Left lung (tissue), 10 donors: Measurements from ENCODE around the gene HTRA2. TPM values are rescaled to one million over a fixed set of nuclear protein-coding genes. Genes with fewer than 3 reads are reported as not detected.
A peak's percentile ranks its signal among the peaks of the same experiment; 100 is the strongest.

Source experiments
- ATAC-seq: fragments of 200-7000 bp; cut with Tn5 transposase; one replicate; pipeline ENCODE4 v1.9.1; 2020; ENCODE audit warnings: moderate library complexity
- DNase-seq, 4 donors: peaks; one replicate each; pipeline ENCODE4 v3.0.0-alpha.2; 2013 to 2020
- H3K27ac ChIP-seq, 2 donors: fragments of 200-600 bp; sonication (generic) in 1 of 2; one replicate each; pipeline versions ENCODE4 v1.5.0 to v1.8.0; 2020 to 2021
- H3K27me3 ChIP-seq, 2 donors: fragments of 200-600 bp; sonication (generic) in 1 of 2; one replicate each; pipeline versions ENCODE4 v1.5.0 to v1.8.0; 2020 to 2021
- H3K36me3 ChIP-seq, 2 donors: fragments of 200-600 bp; sonication (generic) in 1 of 2; one replicate each; pipeline versions ENCODE4 v1.5.0 to v1.8.0; 2020 to 2021
- H3K4me1 ChIP-seq, 2 donors: fragments of 200-600 bp; one replicate each; pipeline ENCODE4 v1.8.0; 2021
- H3K4me3 ChIP-seq, 2 donors: fragments of 200-600 bp; sonication (generic) in 1 of 2; one replicate each; pipeline versions ENCODE4 v1.5.0 to v1.8.0; 2020 to 2021; ENCODE audit warnings: mild to moderate bottlenecking in 1 of 2
- H3K9me3 ChIP-seq, 2 donors: fragments of 200-600 bp; sonication (generic) in 1 of 2; one replicate each; pipeline versions ENCODE4 v1.5.0 to v1.8.0; 2020 to 2021
- intact Hi-C, 2 donors: fragments of 100-400 bp; cut with DNase I; formaldehyde crosslinking; loops; one replicate each; pipeline versions ENCODE4 v1.11.2 to v1.14.2; 2022
- polyA plus RNA-seq, 6 donors: library from polyadenylated mRNA; unstranded; fragments of 120-200 nt; gene quantifications; one replicate each; pipeline ENCODE4 v1.2.1, GENCODE V29; 2013; ENCODE audit not compliant: insufficient read length in 6 of 6
- total RNA-seq, 2 donors: library from RNA; stranded (reverse); fragmentation: NEBNext Ultra II Directional; extraction: Animal tissue kit (Norgen Biotek cat#: 25700); gene quantifications; one replicate each; pipeline ENCODE4 v1.2.1, GENCODE V29; 2021
- TF ChIP-seq, protein P1 (sequence below), 2 donors: fragments of 200-600 bp; sonication (generic) in 1 of 2; IDR thresholded peaks; one replicate each; pipeline versions ENCODE4 v1.5.0 to v1.8.0; 2021; ENCODE audit warnings: antibody characterized with exemption in 2 of 2
- donor health status: DM: no; HTN: yes; CAD: no.
- donor health status: DM: no; HTN: no; CAD: no.

The HTRA2 gene
- total and polyA plus RNA-seq, 8 donors, result 29.4 to 36.6 (median 33.9) TPM

DNA sequence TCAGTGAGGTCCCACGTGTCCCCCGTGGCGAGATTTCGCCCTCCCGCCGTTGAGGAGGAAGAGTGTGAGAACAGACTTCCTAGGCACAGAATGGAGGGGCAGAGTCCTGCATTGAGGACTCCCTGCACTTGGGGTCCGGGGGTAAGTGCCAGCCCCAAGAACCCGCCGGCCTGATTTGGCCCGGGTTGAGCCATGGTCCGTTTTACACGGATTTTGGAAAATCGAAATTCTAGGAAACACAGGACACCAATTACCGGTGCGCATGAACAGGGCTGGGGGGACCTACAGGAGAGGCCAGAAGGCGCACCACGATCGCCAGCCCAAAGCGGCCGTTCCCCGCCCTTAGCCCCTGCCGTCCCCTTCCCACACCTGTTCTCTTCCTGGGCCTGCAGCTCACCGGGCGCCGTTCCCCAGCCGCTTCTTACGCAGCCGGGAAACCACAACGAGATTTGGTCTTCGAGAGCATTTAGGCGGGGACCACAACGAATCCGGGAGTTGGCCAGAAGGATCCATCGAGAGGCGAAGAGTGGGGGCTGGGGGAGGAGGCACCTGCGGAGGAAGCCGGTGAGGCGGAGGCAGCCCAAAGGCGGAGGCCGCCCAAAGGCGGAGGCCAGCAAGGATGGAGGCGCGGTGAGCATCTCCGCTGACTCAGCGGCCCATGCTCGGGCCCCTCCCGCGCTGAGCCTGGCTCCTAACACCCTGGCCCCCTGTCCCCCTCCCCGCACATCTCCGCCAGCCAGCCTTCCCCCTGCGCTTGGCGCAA, 15.9 kb upstream of the HTRA2 start:
- H3K36me3 ChIP-seq, result no peaks in the 10 kb centered on the region
- H3K27me3 ChIP-seq, result peaks cover 95 to 100% of the 10 kb centered on the region in 2 donors
- intact Hi-C loops, result no loop called here
- H3K4me3 ChIP-seq, result no peak overlapping the region
- no peak overlapping the region for H3K27ac ChIP-seq
- ATAC-seq, result no peak
- H3K4me1 ChIP-seq, result peaks cover 11 to 35% of the 10 kb centered on the region in 2 donors
- TF ChIP-seq, protein P1, sequence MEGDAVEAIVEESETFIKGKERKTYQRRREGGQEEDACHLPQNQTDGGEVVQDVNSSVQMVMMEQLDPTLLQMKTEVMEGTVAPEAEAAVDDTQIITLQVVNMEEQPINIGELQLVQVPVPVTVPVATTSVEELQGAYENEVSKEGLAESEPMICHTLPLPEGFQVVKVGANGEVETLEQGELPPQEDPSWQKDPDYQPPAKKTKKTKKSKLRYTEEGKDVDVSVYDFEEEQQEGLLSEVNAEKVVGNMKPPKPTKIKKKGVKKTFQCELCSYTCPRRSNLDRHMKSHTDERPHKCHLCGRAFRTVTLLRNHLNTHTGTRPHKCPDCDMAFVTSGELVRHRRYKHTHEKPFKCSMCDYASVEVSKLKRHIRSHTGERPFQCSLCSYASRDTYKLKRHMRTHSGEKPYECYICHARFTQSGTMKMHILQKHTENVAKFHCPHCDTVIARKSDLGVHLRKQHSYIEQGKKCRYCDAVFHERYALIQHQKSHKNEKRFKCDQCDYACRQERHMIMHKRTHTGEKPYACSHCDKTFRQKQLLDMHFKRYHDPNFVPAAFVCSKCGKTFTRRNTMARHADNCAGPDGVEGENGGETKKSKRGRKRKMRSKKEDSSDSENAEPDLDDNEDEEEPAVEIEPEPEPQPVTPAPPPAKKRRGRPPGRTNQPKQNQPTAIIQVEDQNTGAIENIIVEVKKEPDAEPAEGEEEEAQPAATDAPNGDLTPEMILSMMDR (IDR thresholded peaks at IDR 0.05), result no peak
- H3K9me3 ChIP-seq, result no peaks in the 10 kb centered on the region
- no peak for DNase-seq

DNA sequence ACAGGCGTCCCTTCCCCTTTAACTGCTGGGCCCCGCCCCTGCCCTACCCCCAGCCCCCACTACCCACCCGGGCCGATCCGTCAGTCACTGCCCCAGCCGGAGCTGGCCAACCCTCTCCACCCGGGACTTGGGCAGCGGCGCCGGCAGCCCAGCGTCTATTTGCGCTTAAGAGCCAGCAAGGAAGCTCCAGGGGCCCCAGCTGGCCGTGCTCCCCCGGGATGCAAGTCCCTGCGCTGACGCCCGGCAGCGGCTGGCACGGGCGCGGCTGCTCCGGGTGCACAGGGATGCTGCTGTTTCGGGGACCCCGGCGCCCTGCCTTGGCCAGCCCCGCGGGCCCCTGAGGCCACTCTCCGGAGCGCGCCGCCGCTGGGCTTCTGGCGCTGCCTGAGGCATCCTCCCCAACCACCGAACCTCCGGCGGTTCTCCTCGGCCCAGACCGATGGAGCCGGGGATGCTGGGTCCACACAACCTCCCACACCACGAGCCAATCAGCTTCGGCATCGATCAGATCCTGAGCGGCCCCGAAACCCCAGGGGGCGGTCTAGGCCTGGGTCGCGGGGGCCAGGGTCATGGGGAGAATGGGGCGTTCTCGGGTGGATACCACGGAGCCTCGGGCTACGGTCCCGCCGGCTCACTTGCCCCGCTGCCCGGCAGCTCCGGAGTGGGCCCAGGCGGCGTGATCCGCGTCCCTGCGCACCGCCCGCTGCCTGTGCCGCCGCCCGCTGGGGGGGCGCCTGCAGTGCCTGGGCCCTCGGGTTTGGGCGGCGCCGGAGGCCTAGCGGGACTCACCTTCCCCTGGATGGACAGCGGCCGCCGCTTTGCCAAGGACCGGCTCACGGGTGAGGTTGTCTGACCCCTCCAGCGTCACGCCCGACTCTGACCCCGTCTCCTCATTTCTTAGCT, 15.1 kb upstream of the HTRA2 start, which contains the start of gene TLX2:
TLX2 (plus strand) TSS at position 83 of the 903 bp plus-strand sequence; CDS start at position 440, 357 bp downstream.
- Histone ChIP-seq H3K4me3 (no peak within 1 kb of the TSS), H3K9me3 (no peaks in the 10 kb centered on the region), H3K36me3 (no peaks in the 10 kb centered on the region), H3K4me1 (peaks cover 11 to 35% of the 10 kb centered on the region in 2 donors), H3K27me3 (peaks cover 92 to 100% of the 10 kb centered on the region in 2 donors), H3K27ac (no peak within 1 kb of the TSS)
- ATAC-seq (no peak), DNase-seq (no peak)
- TF ChIP-seq, protein P1 (IDR thresholded peaks at IDR 0.05), result no peak
- intact Hi-C loops, result no loop called here

DNA sequence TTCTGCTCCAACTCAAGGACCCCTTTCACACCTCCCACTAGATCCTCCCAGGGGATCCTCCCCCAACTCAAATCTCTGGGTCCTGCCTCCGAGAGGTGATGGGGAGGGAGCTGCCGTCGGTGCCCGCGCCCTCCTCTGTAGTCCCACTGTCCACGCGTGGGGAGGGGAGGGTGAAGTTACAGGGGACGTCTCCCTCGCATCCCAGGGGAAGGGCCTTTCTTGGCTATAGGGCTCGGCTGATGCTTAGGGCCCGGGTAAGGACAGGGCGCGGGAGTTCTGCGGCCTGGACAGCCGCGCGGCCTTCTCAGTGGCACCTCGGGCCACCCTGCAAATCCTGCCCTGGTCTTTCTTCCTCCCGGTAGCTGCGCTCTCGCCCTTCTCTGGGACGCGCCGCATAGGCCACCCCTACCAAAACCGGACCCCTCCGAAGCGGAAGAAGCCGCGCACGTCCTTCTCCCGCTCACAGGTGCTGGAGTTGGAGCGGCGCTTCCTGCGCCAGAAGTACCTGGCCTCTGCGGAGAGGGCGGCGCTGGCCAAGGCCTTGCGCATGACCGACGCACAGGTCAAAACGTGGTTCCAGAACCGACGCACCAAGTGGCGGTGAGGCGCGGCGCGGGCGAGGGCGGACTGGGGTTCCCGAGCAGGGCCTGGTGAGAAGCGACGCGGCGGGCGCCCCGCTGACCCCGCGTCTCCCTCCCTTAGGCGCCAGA, 14.3 kb upstream of the HTRA2 start:
- Histone ChIP-seq H3K4me1 (peaks cover 11 to 35% of the 10 kb centered on the region in 2 donors), H3K9me3 (no peaks in the 10 kb centered on the region), H3K4me3 (peak overlapping the region; percentile 15 to 43), H3K36me3 (no peaks in the 10 kb centered on the region), H3K27me3 (peaks cover 92 to 100% of the 10 kb centered on the region in 2 donors), H3K27ac (no peak overlapping the region)
- DNase-seq (peak in 1 of 4 donors; percentile 84), ATAC-seq (peak; percentile 60)
- TF ChIP-seq, protein P1 (IDR thresholded peaks at IDR 0.05), result no peak
- intact Hi-C loops, result no loop called here

DNA sequence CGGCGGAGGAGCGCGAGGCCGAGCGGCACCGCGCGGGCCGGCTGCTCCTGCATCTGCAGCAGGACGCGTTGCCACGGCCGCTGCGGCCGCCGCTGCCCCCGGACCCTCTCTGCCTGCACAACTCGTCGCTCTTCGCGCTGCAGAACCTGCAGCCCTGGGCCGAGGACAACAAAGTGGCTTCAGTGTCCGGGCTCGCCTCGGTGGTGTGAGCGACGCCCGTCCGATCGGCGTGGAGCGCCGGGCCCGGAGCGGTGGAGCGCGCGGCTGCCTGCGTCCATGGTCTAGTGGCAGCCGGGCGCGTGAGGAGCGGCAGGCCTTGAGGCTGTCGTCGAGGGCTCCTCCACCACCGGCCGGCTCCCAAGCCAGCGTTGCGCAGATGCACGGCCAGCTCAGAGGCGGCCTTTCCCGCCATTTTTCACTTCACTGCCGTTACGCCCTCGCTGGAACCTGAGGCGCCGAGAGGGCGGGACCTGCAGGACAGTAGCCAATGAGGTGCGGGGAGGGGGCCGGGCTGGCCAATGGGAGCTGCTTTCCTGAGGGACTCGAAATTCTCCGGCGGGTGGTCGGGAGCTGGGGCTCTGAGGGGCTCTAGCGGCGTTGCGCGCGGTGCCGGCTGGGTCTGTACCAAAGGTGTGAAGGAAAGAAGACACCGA, 13.6 kb upstream of the HTRA2 start:
- H3K36me3 ChIP-seq, result no peaks in the 10 kb centered on the region
- H3K9me3 ChIP-seq, result no peaks in the 10 kb centered on the region
- intact Hi-C loops, result no loop called here
- H3K4me1 ChIP-seq, result peaks cover 11 to 35% of the 10 kb centered on the region in 2 donors
- ATAC-seq (peak; percentile 90), DNase-seq (peak in 3 of 4 donors; percentile 68 to 88 (median 69))
- H3K27me3 ChIP-seq, result peaks cover 85 to 100% of the 10 kb centered on the region in 2 donors
- TF ChIP-seq, protein P1 (IDR thresholded peaks at IDR 0.05), result no peak
- peak overlapping the region; percentile 15 to 43 for H3K4me3 ChIP-seq
- H3K27ac ChIP-seq, result no peak overlapping the region
